Effector CD8-positive, alpha-beta T cell (primary cell): ENCODE results near the gene HSD3B7.
A peak's percentile ranks its signal among the peaks of the same experiment; 100 is the strongest.

Experiments used
- DNase-seq: peaks from one replicate; lab custom pipeline; 2025; lab: John Stamatoyannopoulos, UW

Gene HSD3B7

GRCh38 chr16:30982548-30983288 is 2.3 kb upstream of the HSD3B7 start:
- DNase-seq = no peak

- no peak for DNase-seq
Observed at GRCh38 chr16:30983289-30983889, 1.6 kb upstream of the HSD3B7 start.

GRCh38 chr16:30983898-30984610 is 953 bp upstream of the HSD3B7 start:
- DNase-seq = no peak

- no peak for DNase-seq
Observed at GRCh38 chr16:30985401-30986128, 558 bp downstream of the HSD3B7 start.

GRCh38 chr16:30986129-30986991 is 1.4 kb downstream of the HSD3B7 start:
- DNase-seq = no peak

- no peak for DNase-seq
Observed at GRCh38 chr16:30987581-30988190, 2.7 kb downstream of the HSD3B7 start.

- DNase-seq = no peak
Observed at GRCh38 chr16:30989469-30990047, 4.6 kb downstream of the HSD3B7 start.

GRCh38 chr16:30990105-30990504 is 5.1 kb downstream of the HSD3B7 start:
- no peak for DNase-seq

- DNase-seq = no peak
Observed at GRCh38 chr16:30991052-30991451, 6.0 kb downstream of the HSD3B7 start.

GRCh38 chr16:30992276-30992780 is 7.3 kb downstream of the HSD3B7 start:
- no peak for DNase-seq

- DNase-seq = no peak
Observed at GRCh38 chr16:30992931-30993816, 8.2 kb downstream of the HSD3B7 start.

GRCh38 chr16:30995927-30996323 is 10.9 kb downstream of the HSD3B7 start:
- DNase-seq = no peak

- no peak for DNase-seq
Observed at GRCh38 chr16:30996324-30996984, 11.4 kb downstream of the HSD3B7 start.

GRCh38 chr16:30996985-30997724 is 12.1 kb downstream of the HSD3B7 start:
- DNase-seq = peak; percentile 81

- DNase-seq = no peak
Observed at GRCh38 chr16:30997725-30998711, 13.0 kb downstream of the HSD3B7 start.

GRCh38 chr16:30998852-30999761 is 14.1 kb downstream of the HSD3B7 start:
- no peak for DNase-seq
